SK-N-SH (cell line): Measurements from ENCODE around the gene SELENOS. TPM values are rescaled to one million over a fixed set of nuclear protein-coding genes. Genes with fewer than 3 reads are reported as not detected.

Experiments
- CTCF ChIA-PET: fragments of 300-600, 350-600 bp; formaldehyde crosslinking; extraction: SDS; loops from one replicate; lab custom pipeline; 2021; lab: Yijun Ruan, JAX
- POLR2A ChIA-PET: fragments of 350-600 bp; sonication (Branson Sonifier 250); formaldehyde crosslinking; extraction: SDS; loops from one replicate; lab custom pipeline; 2020; ENCODE audit warnings: antibody characterized with exemption, inconsistent platforms; lab: Yijun Ruan, JAX
- DNase-seq: peaks from one replicate; pipeline ENCODE4 v3.0.0; 2012
- H2AFZ ChIP-seq: fragments of 200-600 bp; sonication (generic); 2 replicates; pipeline ENCODE4 v1.8.1; 2016; ENCODE audit warnings: antibody characterized with exemption, mild to moderate bottlenecking, low read depth
- H3F3A ChIP-seq: fragments of 200-600 bp; sonication (generic); replicated peaks from 2 replicates; pipeline ENCODE3; 2016; ENCODE audit warnings: antibody characterized with exemption, mild to moderate bottlenecking; ENCODE audit not compliant: insufficient read depth
- H3K27ac ChIP-seq, 2 experiments: fragments of 200-500 bp in 1 of 2; fragments of 200-600 bp in 1 of 2; sonication (Bioruptor generic) in 1 of 2; sonication (generic), shearing (Covaris generic) in 1 of 2; 2 replicates each; pipeline versions ENCODE4 v1.5.1 to v1.6.1; 2014 to 2016; ENCODE audit warnings: low read depth in 2 of 2, inconsistent platforms in 1 of 2, low read length in 1 of 2, mild to moderate bottlenecking in 1 of 2, mixed read lengths in 1 of 2
- H3K27me3 ChIP-seq: fragments of 200-600 bp; sonication (generic), shearing (Covaris generic); 2 replicates; pipeline ENCODE4 v1.6.1; 2016; ENCODE audit warnings: mixed run types; ENCODE audit not compliant: insufficient read depth
- H3K36me3 ChIP-seq, 2 experiments: fragments of 200-500 bp in 1 of 2; fragments of 200-600 bp in 1 of 2; sonication (Bioruptor generic) in 1 of 2; sonication (generic) in 1 of 2; replicated peaks in 1 of 2; 2 replicates each; pipeline versions ENCODE3 to v1.5.1; 2014 to 2016; ENCODE audit warnings: low read length in 1 of 2, mild to moderate bottlenecking in 1 of 2; ENCODE audit not compliant: insufficient read depth in 2 of 2, control insufficient read depth in 1 of 2
- H3K4me1 ChIP-seq, 2 experiments: fragments of 200-500 bp in 1 of 2; fragments of 200-600 bp in 1 of 2; sonication (Bioruptor generic) in 1 of 2; sonication (generic), shearing (Covaris generic) in 1 of 2; 2 replicates each; pipeline versions ENCODE4 v1.5.1 to v1.6.1; 2014 to 2016; ENCODE audit warnings: low read depth in 1 of 2, low read length in 1 of 2, mixed run types in 1 of 2; ENCODE audit not compliant: insufficient read depth in 2 of 2, control insufficient read depth in 1 of 2
- H3K4me2 ChIP-seq: fragments of 200-600 bp; sonication (generic), shearing (Covaris generic); 2 replicates; pipeline ENCODE4 v1.6.1; 2017; ENCODE audit warnings: mixed run types
- H3K4me3 ChIP-seq, 2 experiments: fragments of 200-500 bp in 1 of 2; fragments of 200-600 bp in 1 of 2; sonication (Bioruptor generic) in 1 of 2; sonication (generic), shearing (Covaris generic) in 1 of 2; 2 replicates each; pipeline versions ENCODE4 v1.5.1 to v1.8.1; 2014 to 2016; ENCODE audit warnings: low read depth in 2 of 2, inconsistent platforms in 1 of 2, low read length in 1 of 2, mild to moderate bottlenecking in 1 of 2, mixed read lengths in 1 of 2, moderate library complexity in 1 of 2
- H3K79me2 ChIP-seq: fragments of 200-600 bp; sonication (generic); 2 replicates; pipeline ENCODE4 v1.8.1; 2017; ENCODE audit warnings: mild to moderate bottlenecking; ENCODE audit not compliant: insufficient read depth
- H3K9ac ChIP-seq: fragments of 200-600 bp; sonication (generic); 2 replicates; pipeline ENCODE4 v1.6.1; 2017; ENCODE audit warnings: mixed run types
- H3K9me2 ChIP-seq: fragments of 200-600 bp; sonication (generic); 2 replicates; pipeline ENCODE4 v1.6.1; 2017; ENCODE audit warnings: mixed run types
- H3K9me3 ChIP-seq: fragments of 200-600 bp; sonication (generic); 2 replicates; pipeline ENCODE4 v1.6.1; 2017; ENCODE audit warnings: mixed run types, mild to moderate bottlenecking, moderate library complexity
- H4K20me1 ChIP-seq: fragments of 200-600 bp; sonication (generic); 2 replicates; pipeline ENCODE4 v1.6.1; 2017; ENCODE audit warnings: mild to moderate bottlenecking, mixed run types; ENCODE audit not compliant: insufficient read depth
- CHD2 ChIP-seq: fragments of 150-350 bp; IDR thresholded peaks from 2 replicates; pipeline ENCODE4 v1.6.1; 2018; ENCODE audit warnings: low read length; ENCODE audit not compliant: partially characterized antibody
- CTCF ChIP-seq: fragments of 200-600 bp; sonication (generic); IDR thresholded peaks from 2 replicates; pipeline ENCODE4 v1.6.1; 2017; ENCODE audit warnings: antibody characterized with exemption, mild to moderate bottlenecking, moderate library complexity
- EP300 ChIP-seq, 2 experiments: IDR thresholded peaks; 2 replicates each; pipeline versions ENCODE4 v1.4.0 to v1.6.1; 2012; ENCODE audit warnings: borderline replicate concordance in 1 of 2, low read depth in 1 of 2, low read length in 1 of 2
- EZH2phosphoT487 ChIP-seq: fragments of 200-600 bp; sonication (generic); IDR thresholded peaks from 2 replicates; pipeline ENCODE4 v1.6.1; 2017; ENCODE audit warnings: low read depth, mixed run types, mild to moderate bottlenecking, antibody characterized with exemption, moderate library complexity, borderline replicate concordance
- GABPA ChIP-seq: IDR thresholded peaks from 2 replicates; pipeline ENCODE4 v1.4.0; 2012; ENCODE audit warnings: low read depth, mild to moderate bottlenecking
- IRF3 ChIP-seq: fragments of 150-350 bp; IDR thresholded peaks from 2 replicates; pipeline ENCODE4 v1.6.1; 2016; ENCODE audit warnings: mild to moderate bottlenecking, low read depth, low read length
- JUND ChIP-seq: IDR thresholded peaks from 2 replicates; pipeline ENCODE4 v1.4.0; 2012
- MEF2A ChIP-seq: IDR thresholded peaks from 2 replicates; pipeline ENCODE4 v1.4.0; 2012; ENCODE audit warnings: low read depth, borderline replicate concordance
- MXI1 ChIP-seq: IDR thresholded peaks from 2 replicates; pipeline ENCODE4 v1.6.1; 2012; ENCODE audit warnings: mild to moderate bottlenecking, low read depth, low read length, improper control_type of control experiment
- NRF1 ChIP-seq: IDR thresholded peaks from 2 replicates; pipeline ENCODE4 v1.6.1; 2012; ENCODE audit warnings: low read depth, mild to moderate bottlenecking, low read length
- RAD21 ChIP-seq: IDR thresholded peaks from 2 replicates; pipeline ENCODE4 v1.6.1; 2012; ENCODE audit warnings: mild to moderate bottlenecking, low read length
- REST ChIP-seq: IDR thresholded peaks from 2 replicates; pipeline ENCODE4 v1.6.1; 2012; ENCODE audit warnings: mild to moderate bottlenecking, low read depth, low read length, moderate library complexity
- RFX5 ChIP-seq: IDR thresholded peaks from 2 replicates; pipeline ENCODE4 v1.6.1; 2012; ENCODE audit warnings: mild to moderate bottlenecking, improper control_type of control experiment, low read length
- TAF1 ChIP-seq: IDR thresholded peaks from 2 replicates; pipeline ENCODE4 v1.6.1; 2012; ENCODE audit warnings: low read depth, mild to moderate bottlenecking, low read length, moderate library complexity, borderline replicate concordance
- TCF12 ChIP-seq: IDR thresholded peaks from 2 replicates; pipeline ENCODE4 v1.4.0; 2012
- YY1 ChIP-seq: IDR thresholded peaks from 2 replicates; pipeline ENCODE4 v1.4.0; 2012; ENCODE audit warnings: low read depth, mild to moderate bottlenecking
- WGBS: methylation state at CpG from one replicate; pipeline ENCODE4 v1.1.6; 2017; ENCODE audit warnings: low lambda C conversion rate; 5-methylcytosine and 5-hydroxymethylcytosine counted together
- polyA plus RNA-seq, 3 experiments: library from polyadenylated mRNA; depleted of rRNA; stranded (reverse); fragments of >200 nt; gene quantifications; 2 replicates each; pipeline ENCODE4 v1.2.3, GENCODE V29; 2012
- TF ChIP-seq, protein P1 (sequence below): fragments of 150-350 bp; IDR thresholded peaks from 2 replicates; pipeline ENCODE4 v1.6.1; 2017; ENCODE audit warnings: antibody characterized with exemption, low read length, low read depth, borderline replicate concordance
- TF ChIP-seq, protein P2 (sequence below): IDR thresholded peaks from 2 replicates; pipeline ENCODE4 v1.4.0; 2012; ENCODE audit warnings: low read depth, borderline replicate concordance
- TF ChIP-seq, protein P3 (sequence below): IDR thresholded peaks from 2 replicates; pipeline ENCODE4 v1.4.0; 2012; ENCODE audit warnings: low read depth, borderline replicate concordance

Gene SELENOS
- polyA plus RNA-seq, 1 of the 3 experiments (the other 2 are of a cell fraction), result 101 TPM

DNA sequence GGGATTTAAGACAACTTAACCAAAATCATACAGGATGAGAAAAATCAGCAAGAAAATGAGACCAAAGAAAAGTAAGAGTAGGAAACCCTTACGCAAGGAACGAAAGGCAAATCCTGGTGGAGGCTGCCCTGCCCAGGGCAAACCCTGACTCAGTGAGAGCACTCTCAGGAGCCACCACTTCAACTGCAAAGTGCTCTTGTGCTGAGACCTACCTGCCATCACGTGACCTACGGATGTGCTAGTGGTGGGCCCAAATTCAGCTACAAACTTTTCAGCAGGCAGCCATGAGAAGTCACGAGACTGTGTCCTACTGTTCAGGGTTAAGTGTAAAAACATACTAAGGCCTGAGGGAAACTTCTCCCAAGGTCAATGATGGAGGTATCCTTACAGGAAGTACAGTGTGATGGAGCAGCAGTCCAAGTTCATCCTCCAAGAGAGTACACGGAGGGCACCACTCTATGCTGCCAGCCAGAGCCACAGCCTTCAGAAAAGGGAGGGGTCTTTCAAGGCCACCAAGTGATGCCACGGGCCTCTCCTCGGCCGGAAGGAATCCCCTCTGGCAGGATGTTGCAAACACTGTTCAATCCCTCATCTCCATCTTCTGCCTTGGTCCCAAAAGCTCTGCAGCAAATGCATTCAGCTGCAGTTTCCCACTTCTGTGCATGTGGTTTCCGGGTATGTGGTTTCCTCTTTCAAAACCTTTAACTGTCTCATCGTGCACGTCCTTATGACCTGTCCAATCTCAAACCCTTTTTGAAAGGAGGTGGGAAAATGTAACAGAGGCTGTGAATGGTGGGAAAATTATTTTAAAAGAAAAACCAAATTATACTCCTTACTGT, 34.9 kb downstream of the SELENOS start:
- TF ChIP-seq, protein P1, sequence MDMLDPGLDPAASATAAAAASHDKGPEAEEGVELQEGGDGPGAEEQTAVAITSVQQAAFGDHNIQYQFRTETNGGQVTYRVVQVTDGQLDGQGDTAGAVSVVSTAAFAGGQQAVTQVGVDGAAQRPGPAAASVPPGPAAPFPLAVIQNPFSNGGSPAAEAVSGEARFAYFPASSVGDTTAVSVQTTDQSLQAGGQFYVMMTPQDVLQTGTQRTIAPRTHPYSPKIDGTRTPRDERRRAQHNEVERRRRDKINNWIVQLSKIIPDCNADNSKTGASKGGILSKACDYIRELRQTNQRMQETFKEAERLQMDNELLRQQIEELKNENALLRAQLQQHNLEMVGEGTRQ, result no peak
- TF ChIP-seq EZH2phosphoT487, result no peak
- TF ChIP-seq RAD21, result no peak
- no peak for TF ChIP-seq IRF3
- TF ChIP-seq EP300 (IDR thresholded peaks at IDR 0.05; ENCODE audit: borderline replicate concordance in 1 of 2, low read depth in 1 of 2, low read length in 1 of 2), result no peak
- no peak for TF ChIP-seq NRF1
- no peak for TF ChIP-seq CTCF
- TF ChIP-seq RFX5, result no peak
- no peak for TF ChIP-seq YY1
- TF ChIP-seq, protein P2, sequence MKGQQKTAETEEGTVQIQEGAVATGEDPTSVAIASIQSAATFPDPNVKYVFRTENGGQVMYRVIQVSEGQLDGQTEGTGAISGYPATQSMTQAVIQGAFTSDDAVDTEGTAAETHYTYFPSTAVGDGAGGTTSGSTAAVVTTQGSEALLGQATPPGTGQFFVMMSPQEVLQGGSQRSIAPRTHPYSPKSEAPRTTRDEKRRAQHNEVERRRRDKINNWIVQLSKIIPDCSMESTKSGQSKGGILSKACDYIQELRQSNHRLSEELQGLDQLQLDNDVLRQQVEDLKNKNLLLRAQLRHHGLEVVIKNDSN, result no peak
- no peak for TF ChIP-seq GABPA
- TF ChIP-seq, protein P3, sequence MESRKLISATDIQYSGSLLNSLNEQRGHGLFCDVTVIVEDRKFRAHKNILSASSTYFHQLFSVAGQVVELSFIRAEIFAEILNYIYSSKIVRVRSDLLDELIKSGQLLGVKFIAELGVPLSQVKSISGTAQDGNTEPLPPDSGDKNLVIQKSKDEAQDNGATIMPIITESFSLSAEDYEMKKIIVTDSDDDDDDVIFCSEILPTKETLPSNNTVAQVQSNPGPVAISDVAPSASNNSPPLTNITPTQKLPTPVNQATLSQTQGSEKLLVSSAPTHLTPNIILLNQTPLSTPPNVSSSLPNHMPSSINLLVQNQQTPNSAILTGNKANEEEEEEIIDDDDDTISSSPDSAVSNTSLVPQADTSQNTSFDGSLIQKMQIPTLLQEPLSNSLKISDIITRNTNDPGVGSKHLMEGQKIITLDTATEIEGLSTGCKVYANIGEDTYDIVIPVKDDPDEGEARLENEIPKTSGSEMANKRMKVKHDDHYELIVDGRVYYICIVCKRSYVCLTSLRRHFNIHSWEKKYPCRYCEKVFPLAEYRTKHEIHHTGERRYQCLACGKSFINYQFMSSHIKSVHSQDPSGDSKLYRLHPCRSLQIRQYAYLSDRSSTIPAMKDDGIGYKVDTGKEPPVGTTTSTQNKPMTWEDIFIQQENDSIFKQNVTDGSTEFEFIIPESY, result no peak
- TF ChIP-seq REST, result no peak
- TF ChIP-seq TAF1, result no peak
- TF ChIP-seq CHD2, result no peak
- TF ChIP-seq JUND, result no peak
- TF ChIP-seq MXI1, result no peak
- no peak for TF ChIP-seq TCF12
- no peak for TF ChIP-seq MEF2A
- TF ChIP-seq, all 33 proteins: peak for 0
- H3K4me1 ChIP-seq, result peaks cover 15 to 31% of the 10 kb centered on the region in 2 experiments; a peak in 1 of 4 replicates

More for the DNA sequence above, 34.9 kb downstream of the SELENOS start:
- 0 out of 2 replicates have a peak, but pooled peaks cover 3% of the 10 kb centered on the region for H3K9me2 ChIP-seq
- no peak overlapping the region for H3K27ac ChIP-seq
- H3K36me3 ChIP-seq, result peaks cover 0 to 13% of the 10 kb centered on the region in 2 experiments
- no peaks in the 10 kb centered on the region for H3K9me3 ChIP-seq
- H2AFZ ChIP-seq, result no peak overlapping the region
- WGBS, result 91% methylated on average over 12 of the region's 12 CpGs
- DNase-seq, result no peak
- H4K20me1 ChIP-seq, result peaks cover 97% of the 10 kb centered on the region
- ChIA-PET POLR2A (interaction anchor here (1.0 kb wide), 1 partner anchor 10 kb away, joined by 3 read pairs; no protein-coding TSS in a partner anchor), CTCF (interaction anchor here (0.7 to 1.5 kb wide), 5 partner anchors 9 to 234 kb away, joined by 3 to 4 read pairs (median 3); partner anchors contain the start of gene CHSY1)
- H3K4me2 ChIP-seq, result no peak overlapping the region
- H3F3A ChIP-seq, result no peaks in the 10 kb centered on the region
- no peaks in the 10 kb centered on the region for H3K27me3 ChIP-seq
- peaks cover 100% of the 10 kb centered on the region for H3K79me2 ChIP-seq
- H3K4me3 ChIP-seq, result no peak overlapping the region
- no peak overlapping the region for H3K9ac ChIP-seq
